Measurements from ENCODE around the gene ENO1.

GRCh38 chr1:8814865-8815264 lies 63.6 kb downstream of the ENO1 start:
- TF ChIP-seq ELK4 (IDR thresholded peaks at IDR 0.05; ENCODE audit: borderline replicate concordance, low read depth, low read length) (no peak), OSR2 (tag by site-specific recombination; IDR thresholded peaks at IDR 0.05) (no peak), CTCF (tag by site-specific recombination; IDR thresholded peaks at IDR 0.05) (peak; percentile 47; the same call in 1 of the 2 replicates), GLIS1 (tag by site-specific recombination; IDR thresholded peaks at IDR 0.05) (no peak), SETDB1 (IDR thresholded peaks at IDR 0.05; ENCODE audit: insufficient read length, low read length) (no peak), ZBTB11 (tag by site-specific recombination; conservative IDR thresholded peaks at IDR 0.05; ENCODE audit: low read depth) (no peak), ZNF404 (tag by site-specific recombination; IDR thresholded peaks at IDR 0.05) (no peak), ZNF426 (tag by site-specific recombination; IDR thresholded peaks at IDR 0.05) (no peak), ZNF138 (tag by site-specific recombination; IDR thresholded peaks at IDR 0.05; ENCODE audit: borderline replicate concordance) (no peak), ZNF362 (tag by site-specific recombination; IDR thresholded peaks at IDR 0.05) (no peak), REST (tag by site-specific recombination; IDR thresholded peaks at IDR 0.05) (no peak), RBAK (tag by site-specific recombination; IDR thresholded peaks at IDR 0.05) (no peak)
